Epithelial cell of esophagus (primary cell): ENCODE results near the gene PTPRM.

Experiments used
- DNase-seq: peaks from one replicate; pipeline ENCODE4 v3.0.0; 2010; ENCODE audit warnings: low read depth
- H3K4me3 ChIP-seq: 2 replicates; pipeline ENCODE4 v1.5.1; 2011; ENCODE audit warnings: mild to moderate bottlenecking, low read length, control low read depth
- TF ChIP-seq, protein P1 (sequence below): IDR thresholded peaks from 2 replicates; pipeline ENCODE4 v1.5.1; 2011; ENCODE audit warnings: low read depth, mild to moderate bottlenecking, low read length, control low read depth, inconsistent platforms; ENCODE audit not compliant: insufficient read depth; ENCODE audit errors: missing control alignments

The PTPRM gene

DNA sequence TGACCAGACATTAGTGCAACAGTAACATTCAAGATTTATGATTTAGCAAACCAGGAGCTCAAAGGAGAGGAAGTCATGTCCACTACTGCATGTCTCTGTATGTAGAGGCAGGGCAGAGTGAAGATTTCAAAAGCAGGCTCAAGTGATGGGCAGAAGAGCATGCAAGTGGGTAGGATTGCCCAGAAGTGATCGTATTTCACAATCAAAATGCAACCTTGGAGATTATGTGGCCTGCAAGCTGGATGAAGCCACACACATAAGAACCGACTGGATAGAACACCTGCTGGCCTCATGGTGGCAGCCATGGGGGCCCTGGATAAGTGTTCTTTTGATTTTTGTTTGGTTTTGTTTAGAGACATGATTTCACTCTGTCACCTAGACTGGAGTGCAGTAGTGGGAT is 755.4 kb downstream of the PTPRM start:
- no peak overlapping the region for H3K4me3 ChIP-seq
- TF ChIP-seq, protein P1, sequence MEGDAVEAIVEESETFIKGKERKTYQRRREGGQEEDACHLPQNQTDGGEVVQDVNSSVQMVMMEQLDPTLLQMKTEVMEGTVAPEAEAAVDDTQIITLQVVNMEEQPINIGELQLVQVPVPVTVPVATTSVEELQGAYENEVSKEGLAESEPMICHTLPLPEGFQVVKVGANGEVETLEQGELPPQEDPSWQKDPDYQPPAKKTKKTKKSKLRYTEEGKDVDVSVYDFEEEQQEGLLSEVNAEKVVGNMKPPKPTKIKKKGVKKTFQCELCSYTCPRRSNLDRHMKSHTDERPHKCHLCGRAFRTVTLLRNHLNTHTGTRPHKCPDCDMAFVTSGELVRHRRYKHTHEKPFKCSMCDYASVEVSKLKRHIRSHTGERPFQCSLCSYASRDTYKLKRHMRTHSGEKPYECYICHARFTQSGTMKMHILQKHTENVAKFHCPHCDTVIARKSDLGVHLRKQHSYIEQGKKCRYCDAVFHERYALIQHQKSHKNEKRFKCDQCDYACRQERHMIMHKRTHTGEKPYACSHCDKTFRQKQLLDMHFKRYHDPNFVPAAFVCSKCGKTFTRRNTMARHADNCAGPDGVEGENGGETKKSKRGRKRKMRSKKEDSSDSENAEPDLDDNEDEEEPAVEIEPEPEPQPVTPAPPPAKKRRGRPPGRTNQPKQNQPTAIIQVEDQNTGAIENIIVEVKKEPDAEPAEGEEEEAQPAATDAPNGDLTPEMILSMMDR, result no peak
- DNase-seq, result no peak

DNA sequence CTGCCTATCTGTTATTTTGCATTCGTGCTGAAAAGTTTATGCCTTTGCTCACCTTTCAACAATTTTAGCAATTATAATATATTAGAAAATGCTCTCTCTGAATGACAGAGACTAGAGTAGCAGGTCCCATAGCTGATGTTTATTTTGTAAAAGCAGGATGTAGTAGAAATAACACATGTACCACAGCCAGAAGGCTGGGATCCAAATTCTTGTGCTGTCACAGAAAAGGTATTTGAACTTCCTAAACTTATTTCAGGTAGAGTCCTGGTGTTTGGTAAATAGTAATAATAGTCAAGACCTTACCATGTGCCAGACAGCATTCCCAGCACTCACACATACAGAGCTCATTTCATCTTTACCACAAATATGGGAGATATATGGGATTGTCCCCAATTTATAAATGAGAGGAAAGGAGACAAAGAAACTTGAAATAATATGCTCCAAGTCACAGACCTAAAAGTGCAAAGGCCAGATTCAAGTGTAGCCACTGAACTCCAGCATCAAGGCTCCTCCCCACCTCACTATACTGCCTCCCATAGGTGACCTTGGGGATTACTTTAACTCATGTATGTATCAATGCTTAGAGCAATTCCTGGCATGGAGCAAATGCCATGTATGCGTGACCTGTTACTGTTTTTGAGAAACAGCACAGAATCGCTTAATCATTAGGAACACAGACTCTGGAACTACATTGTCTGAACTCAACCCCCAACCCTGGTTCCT is 757.4 kb downstream of the PTPRM start:
- no peak for DNase-seq
- no peak overlapping the region for H3K4me3 ChIP-seq
- TF ChIP-seq, protein P1, result no peak

DNA sequence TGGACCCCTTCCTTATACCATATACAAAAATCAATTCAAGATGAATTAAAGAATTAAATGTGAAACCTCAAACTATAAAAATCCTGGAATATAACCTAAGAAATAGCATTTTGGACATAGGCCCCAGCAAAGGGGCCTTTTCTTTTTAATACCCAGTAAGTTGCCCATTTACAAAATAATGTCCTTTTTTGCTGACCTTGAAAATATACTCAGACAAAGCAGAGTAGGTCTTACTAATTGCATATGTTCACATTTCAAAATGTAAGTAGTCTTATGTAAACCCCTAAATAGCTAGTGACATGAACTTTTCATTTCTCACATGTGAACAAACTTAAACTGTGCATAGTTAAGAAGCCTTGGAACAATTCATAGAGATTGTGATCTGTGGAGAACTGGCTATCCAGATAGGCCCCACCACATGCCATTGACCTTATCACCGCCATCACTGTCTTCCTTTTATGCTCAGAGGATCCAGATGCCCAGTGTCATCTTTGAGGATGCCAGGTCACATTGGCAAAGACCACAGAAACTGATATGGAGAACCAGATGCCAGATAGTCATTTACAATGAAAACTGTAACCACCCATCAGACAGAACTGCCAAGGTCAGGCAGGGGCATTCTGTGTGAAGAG is 759.8 kb downstream of the PTPRM start:
- TF ChIP-seq, protein P1, result no peak

DNA sequence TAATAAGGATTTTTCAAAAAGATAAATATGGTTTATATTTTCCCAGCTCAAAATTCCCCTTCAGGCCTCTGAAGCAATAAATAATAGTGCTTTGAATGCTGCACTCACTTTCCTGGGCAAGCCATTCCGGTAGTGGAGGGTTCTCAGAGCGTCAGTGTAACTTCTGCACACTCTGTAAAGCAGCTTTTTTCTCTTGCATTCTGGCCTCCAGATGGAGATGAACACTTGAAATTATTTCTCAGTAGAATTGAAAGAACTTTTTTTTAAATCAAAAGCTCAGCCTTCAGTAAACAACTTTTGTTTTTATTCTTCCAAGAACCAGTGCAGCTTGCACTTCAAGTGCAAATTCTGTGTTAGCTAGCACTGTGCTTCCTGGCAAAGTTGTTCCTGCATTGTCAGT is 761.0 kb downstream of the PTPRM start:
- DNase-seq, result no peak
- no peak overlapping the region for H3K4me3 ChIP-seq
- TF ChIP-seq, protein P1, result no peak

More for the DNA sequence above, 759.8 kb downstream of the PTPRM start:
- DNase-seq, result no peak
- no peak overlapping the region for H3K4me3 ChIP-seq

DNA sequence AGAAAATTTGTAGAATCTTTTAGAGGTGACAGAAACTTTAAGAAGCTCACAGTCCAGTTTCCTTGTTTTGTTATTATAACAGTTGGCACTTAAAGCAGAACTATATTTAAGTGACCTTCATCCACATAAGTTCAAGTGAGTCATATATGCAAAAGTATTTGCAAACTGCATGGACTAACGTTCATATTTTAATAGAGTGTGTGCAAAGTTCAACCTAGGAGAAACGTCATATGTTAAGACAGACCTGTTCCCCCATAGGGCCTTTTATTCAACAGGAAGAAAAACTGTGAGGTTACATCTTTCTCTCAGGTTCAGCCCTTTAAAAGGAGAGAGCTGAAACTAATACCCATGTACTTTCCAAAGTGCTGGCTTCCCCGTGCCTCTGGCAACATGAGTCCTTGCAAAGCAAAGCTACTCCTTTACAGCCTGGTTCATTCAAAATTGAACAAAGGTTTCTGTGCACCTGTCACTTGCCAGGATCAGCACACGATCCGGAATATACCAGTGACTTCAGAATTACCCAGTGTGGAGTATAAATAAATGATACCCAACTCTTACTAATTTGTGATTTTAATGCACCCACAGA is 762.2 kb downstream of the PTPRM start:
- H3K4me3 ChIP-seq, result no peak overlapping the region
- no peak for DNase-seq
- TF ChIP-seq, protein P1, result no peak

DNA sequence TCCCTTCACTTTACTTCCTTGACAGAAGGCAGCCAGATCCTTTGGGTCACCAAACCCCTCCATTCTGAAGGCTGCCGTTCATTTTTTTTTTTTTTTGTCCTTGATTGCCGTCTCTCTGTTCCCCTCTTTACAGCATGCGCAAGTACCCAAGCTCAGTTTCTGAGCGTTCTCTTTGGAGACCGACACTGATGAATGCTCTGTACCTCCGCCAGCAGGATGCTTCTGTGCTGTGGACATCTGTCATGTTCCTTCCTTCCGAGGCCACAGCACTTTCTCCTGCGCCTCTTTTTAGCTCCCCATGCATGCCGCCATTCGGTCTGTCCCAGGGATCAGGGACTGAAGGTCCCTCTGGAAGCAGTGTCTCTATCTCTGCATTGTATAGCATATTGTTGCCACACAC is 763.5 kb downstream of the PTPRM start:
- no peak for DNase-seq
- TF ChIP-seq, protein P1, result no peak
- no peak overlapping the region for H3K4me3 ChIP-seq
